GM11168 (cell line): ENCODE results near the gene TIMP3.

ENCODE experiments used
- in situ Hi-C: fragments of 300-500 bp; cut with MboI; formaldehyde crosslinking; loops from one replicate; pipeline ENCODE4 v1.12.0; 2022; ENCODE audit warnings: low sequenced_read_pairs; ENCODE audit not compliant: unreplicated experiment

The TIMP3 gene

DNA sequence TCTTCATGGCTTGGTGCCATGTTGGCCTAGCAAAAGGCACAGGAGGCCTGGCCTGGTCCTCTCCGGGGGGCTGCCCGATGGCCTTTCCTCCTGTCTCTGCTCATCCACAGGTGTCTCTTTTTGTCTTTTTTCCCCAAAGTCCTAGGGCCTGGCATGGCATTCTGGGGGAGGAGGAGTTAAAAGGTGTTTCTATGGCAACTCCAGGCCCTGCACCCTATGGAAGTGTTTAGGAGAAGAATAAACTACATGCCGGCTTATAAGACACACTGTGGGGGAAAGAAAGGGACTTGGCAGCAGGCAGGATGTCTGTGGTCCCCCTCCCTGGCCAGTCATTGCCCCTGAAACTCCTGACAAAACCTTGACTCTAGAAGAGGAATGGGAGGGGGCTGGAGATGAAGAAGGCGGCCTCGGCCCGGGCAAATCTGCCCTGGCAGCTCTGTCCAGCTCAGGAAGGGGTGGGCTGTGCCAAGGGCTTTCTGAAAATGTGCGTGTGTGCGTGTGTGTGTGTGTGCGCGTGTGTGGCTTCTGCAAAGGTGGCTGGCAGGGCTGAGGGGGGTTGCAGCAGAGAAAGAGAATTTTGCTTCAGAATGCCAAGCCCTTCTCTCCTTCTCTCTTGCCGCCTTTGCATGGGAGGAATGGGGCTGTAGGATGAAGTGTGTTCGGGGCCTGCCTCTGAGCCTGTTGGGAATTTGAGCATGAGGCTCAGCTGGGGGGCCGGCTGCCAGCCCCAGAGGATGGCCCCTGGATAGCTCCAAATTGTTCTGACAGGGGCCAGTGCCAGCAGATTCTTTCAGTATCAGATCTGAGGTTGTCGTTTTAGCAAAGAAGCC, 3.2 kb downstream of the TIMP3 start:
- in situ Hi-C loops, result no loop called here

DNA sequence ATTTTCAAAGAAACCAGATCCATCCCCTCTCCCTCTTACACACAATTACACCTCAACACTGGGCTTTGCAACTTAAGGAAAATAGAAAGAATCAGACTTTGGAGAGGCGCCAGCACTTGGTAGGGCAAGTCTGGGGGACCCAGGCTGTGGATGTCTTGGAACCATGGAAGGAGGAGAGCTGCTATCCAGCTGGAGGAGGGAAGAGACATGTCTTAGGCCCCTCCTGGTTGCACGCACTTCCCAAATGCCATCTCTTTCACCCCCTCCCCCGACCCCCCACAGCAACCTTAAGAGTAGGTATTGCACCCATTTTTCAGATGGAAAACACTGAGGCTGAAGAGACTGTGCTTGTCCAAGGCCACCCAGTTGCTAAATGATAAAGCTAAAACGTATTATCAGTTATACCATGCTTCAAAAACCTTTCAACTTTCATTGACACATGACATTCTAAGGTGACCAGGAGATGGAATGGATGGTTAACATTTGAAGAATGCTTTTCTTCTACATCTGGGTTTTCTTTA, 3.9 kb downstream of the TIMP3 start:
- in situ Hi-C loops, result no loop called here

DNA sequence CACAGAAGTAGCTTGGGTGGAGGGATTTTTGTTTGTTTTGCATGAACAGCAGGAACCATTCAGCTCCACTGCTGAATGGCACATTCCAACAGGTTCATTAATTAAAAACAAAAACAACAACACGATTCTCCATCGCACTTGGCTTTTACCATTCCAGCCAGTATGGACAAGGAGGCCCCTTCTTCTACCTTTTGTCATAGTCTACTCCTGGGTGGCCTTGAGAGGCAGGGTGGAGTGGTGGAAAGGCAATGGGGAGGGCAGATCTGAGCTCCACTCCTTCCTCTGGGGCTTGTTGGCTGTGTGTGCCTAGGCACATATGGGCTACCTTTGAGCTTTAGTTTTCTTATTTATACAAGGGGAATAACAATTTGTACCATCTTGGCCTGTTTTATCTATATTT, 4.8 kb downstream of the TIMP3 start:
- in situ Hi-C loops, result no loop called here

DNA sequence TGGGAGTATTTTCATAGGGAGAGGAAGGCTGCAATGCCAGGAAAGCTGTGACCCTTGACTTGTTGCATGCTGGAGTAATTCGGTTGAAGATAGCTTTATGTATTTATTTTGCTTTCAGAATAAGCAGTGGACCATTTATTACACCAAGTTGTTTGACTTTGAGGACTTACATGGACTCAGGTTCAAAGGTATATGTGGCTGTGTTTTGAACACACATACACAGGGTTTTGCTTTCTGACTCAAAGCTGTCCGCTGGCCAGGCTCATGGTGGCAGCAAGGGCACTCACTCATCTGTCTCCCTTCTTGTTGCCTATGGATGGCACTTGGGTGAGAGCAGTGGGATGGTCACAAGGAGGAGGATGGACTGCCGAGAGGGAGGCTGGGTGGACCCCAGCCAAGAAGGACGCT, 6.5 kb downstream of the TIMP3 start:
- in situ Hi-C loops, result no loop called here

DNA sequence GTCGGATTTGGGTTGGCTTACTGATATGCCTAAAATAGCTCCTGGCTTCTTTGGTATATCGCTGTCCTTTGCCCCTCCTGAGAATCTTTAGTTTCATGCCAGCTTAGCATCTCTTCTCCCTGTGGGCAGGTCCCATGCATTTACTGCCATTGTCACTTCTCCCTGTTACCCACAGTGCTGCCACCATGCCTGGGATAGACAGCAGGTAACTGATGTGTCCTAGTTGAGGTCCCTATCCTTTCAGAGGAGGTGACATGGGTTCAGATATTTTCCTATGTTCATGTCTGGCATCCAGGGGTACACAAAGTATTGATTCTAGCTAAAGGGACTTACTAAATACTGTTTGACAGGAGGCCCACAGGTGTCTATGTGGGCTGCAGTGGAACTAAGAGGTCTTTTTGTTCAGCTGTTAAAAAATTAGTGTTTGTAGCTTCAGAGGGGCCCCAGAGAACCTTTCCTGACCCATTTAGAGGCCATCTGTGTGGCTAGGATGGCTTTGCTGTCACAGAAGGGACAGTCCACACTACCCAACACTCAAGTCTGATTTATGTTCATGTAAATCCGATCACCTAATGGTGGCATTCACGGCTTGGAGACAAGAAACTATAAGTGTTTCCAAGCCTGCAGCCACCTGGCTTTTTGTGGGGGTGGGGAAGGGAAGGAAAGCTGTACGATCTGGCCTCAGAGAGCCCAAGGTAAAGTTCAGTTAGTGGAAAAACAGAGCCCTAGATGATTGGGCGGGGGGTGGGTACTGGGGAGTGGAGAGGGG, 8.5 kb downstream of the TIMP3 start:
- in situ Hi-C loops, result no loop called here

DNA sequence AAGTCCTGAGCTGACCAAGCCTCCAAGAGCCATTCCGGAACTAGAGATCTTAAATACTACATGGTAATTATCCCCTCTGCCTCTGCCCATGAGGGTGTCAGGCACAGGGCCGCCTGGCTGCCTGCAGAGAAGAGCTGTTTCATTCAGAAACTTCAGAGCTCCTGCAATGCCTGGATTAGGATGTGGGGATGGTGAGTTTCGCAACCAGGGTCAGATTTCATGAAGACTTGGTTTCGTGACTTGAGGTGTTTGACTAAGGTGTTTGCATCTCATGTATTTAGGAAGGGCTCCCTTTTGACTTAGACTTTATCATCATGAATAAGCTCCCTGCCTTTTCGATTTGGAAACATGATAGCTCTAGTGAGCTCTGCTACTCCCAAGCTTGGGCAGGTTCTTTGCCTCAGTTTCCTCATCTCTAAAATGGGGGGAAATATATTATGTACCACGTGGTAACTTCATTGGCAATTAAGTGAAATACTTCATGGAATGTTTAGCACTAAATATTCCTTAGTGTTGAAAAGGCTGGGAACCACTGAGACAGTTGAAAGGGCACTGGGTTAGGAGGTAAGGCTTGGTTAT, 9.1 kb downstream of the TIMP3 start:
- in situ Hi-C loops, result no loop called here

DNA sequence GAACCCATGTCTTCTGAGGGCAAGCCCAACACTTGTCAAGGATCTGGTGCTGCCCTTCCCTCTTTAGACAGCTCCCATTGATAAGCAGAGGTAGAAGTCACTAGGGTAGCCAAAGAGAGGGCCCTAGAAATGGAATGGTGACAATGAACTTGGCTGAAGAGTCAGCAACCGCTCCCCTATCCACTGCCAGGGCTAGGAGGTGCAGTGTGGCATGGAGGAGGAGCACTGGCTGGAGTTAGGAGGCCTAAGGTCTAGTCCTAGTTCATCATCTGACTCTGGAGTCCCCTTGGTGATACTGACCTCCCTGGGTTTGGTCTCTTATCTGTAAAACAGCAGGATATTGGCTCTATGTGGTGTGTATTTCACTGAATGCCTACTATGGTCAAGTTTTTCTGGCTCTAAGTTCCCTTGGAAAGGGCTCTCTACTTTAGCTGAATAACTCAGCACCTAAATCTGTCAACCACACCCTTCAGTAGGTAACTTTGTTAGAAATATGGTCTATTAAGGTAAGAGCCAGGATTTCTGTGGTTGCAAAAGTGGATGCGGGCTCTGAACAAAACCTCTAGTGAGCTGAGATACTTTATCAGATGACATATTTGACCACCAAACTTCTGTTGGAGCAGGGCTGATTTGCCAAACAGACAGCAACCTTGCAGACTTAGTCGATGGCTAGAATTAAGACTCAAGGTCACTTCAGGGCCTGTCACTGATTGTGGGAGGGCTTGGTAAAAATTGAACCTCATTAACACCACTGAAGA, 10.5 kb downstream of the TIMP3 start:
- in situ Hi-C loops, result no loop called here

DNA sequence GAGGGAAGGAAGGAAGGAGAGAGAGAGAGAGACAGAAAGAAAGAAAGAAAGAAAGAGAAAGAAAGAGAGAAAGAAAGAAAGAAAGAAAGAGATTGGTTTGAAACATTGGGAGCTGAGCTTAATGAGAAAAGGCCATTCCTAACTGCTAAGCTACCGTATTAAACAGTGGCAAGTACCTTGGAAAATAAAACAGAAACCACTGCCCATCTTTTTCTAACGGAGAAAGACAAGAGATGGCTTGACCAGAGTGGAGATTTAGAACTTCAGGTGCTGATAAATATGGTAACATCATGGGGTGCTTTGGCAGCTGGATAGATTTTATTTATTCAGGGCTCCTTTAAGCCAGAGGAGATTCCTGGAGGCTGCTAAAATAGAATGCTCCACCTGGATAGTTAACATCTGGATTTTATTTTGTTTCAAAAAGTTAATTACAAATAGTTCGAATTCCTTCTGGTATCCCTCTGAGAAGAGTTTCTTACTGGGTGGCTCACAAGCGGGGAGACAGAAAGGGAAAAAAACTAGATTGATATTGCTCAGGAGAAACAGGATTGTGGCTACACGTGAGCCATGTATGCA, 12.9 kb downstream of the TIMP3 start:
- in situ Hi-C loops, result no loop called here

DNA sequence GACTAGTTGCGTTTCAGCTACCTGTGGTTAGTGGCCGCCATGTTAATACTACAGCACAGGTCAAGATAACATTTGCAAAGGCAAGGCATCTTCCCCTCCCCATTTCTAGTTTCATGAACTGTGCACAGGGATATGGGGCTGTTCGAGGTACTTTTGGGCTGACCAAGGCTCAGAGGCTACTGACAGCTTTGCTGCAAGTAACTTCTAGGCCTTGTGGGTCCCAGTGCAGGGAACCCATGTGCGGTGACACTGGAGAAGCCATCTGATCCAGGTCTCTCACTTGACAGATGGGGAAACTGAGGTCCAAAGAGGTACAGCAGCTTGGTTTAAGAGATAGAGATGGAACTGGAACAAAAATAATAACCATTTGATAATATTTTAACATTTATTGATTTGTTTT, 13.6 kb downstream of the TIMP3 start:
- in situ Hi-C loops, result no loop called here

DNA sequence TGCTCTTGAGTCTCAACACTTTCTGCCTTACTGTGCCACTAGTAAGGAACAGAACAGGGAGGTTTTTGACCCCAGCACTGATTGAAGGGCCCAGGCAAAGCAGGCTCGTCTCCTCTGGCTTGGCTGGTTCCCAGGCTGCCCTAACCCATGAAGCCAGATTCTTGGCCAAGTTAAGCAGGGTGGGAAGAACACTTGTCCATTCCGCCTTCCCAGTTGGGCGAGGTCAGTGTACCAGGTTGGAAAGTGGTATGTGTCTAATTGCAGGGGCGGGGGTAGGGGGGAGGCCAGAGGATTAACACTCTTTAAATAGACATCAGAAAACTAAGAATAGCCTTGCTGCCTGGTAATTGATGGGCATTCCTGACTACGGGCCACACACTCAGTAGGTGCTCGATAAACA, 14.4 kb downstream of the TIMP3 start:
- in situ Hi-C loops, result no loop called here

DNA sequence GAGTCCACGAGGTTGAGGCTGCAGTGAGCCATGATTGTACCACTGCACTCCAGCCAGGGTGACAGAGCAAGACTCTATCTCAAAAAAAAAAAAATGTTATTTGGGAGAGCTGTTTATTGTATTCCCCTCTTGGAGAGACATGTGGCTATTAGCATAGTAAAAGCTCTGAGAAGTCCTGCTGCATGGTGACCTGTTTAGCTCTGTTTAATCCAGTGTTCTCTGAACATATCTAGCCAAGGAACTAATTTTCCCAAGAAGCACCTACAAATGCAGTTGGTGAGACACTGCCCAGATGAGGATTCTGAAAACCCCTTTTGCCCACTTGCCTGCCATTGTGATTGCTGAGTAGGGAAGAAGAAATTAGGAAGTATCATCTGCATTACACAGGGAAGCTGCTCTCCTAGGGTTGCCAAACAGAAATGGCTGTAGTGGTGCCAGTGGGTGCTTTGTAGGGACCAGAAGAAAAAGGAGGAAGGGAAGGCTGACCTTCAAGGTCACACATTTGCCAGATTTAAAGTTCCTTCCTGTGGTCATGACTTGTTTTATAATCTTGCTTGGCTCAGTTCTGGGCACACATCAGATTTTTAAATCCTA, 15.7 kb downstream of the TIMP3 start:
- in situ Hi-C loops, result no loop called here

DNA sequence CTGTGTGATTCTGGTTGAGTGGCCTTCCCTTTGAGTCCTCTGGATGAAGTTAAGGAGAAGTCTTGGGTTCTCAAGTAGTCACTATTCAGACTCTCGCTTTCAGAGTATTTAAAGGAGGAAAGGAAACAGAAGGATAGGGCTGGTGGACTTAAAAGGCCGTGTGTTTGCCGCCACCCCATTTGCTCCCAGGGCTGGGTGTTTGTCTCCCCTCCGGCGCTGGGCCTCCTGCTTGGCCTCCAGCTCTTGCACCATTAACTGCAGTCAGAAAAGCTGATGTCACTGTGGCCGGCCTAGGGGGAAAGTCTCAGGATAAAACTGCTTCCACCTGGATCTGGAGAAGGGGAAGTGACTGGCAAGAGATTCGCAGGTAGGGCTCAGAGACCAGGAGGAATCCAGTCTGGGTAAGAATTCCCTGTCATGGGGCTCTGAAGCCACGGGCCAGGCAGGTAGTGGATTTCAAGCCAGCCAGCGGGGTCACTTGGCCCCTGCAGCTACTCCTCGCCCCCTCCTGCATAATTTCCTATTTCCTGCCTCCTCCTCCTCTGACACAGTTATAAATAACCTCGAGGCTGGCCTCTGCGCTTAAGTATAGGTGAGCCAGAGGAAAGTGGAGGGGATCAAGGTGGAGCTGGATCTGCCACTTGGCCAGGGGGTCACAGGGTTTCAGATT, 17.1 kb downstream of the TIMP3 start:
- in situ Hi-C loops, result no loop called here

DNA sequence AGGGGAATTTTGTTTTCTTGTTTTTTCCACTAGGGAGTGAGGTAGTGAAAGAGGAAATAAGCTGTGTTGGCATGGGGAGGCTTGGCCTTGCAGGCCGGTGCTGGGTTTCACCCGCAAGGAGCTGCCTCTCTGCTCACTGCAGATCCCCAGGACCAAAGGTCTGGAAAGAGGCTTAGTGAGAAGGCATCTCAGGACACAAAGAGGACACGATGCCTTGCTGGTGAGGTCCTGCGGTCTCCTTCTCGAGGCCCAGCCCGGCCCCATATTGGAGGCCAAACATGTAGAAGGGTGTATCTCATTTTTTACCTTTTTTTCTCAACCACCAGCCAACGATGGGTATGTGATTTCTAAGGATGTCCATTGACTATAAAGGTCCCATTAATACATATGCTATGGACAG, 17.6 kb downstream of the TIMP3 start:
- in situ Hi-C loops, result no loop called here

DNA sequence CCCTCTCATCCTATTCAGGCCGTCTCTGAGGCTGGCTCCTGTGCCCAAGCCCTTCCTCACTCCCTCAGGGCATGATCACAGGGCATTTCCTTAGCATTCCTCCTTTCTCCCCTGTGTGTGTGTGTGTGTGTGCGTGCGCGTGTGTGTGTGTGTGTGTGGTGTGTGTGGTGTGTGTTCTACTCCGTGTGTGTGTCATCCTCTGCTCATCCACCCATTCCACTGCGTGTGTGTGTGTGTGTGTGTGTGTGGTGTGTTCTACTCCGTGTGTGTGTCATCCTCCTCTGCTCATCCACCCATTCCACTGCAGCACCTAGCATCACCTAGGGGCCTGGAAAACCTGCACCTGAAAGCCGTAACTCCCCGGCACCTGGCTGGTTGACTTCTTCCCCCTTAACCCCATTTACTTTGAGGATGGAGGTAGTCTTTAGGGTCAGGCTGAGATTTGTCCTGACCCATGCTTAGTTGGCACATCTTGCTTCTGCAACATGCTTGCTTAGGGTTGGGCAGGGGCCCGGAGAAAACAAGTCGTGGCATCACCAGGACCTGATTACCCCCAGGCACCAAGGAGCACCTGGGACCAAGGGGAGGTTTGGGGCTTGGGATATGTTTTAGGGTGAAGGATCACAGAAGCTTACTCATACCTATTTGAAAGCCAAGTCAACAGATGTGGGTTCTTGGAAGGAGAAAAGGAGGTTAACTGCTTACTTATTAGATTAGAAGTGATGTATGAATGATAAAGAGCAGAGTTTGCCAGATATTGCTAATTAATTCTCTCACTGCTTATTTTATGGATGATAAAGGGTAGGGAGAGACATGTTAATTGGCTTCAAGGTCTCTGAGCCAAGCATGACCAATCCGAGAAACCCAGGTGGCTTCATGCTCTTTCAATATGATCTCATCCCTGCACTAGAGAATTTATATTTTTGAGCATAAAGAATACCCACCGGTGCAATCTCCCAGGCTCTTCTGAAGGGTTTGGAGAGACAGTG, 18.9 kb downstream of the TIMP3 start:
- in situ Hi-C loops, result no loop called here

DNA sequence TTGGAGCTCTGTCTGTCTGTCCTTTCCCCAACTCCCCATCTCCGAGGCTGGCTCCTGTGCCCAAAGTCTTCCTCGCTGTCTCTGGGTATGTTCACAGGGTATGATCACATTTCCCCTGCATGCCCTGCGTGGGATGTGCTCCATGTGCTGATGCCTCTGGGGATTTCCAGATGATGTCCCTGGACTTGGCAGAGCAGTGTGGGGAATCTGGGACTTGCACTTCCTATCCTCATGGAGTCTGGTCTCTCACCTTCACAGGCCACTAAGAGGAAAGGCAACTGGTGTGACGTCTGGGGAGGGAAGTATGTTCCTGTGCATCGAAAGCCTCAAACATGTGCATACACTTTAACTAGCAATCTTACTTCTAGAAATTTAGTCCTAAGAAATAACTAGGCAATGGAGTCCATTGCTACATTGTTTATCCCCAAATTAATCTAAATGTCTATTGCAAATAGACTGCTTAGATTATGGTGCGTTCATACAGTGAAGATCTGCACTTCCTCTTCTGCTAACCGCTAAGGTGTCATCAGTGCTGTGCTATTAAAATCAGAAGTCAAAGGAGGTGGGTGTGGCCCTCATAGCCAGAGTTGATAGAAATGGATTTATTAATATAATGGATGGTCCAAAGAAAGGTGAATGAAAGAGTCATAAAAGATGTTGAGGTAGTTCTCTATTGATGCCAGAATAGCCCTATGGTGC, 20.8 kb downstream of the TIMP3 start:
- in situ Hi-C loops, result no loop called here

DNA sequence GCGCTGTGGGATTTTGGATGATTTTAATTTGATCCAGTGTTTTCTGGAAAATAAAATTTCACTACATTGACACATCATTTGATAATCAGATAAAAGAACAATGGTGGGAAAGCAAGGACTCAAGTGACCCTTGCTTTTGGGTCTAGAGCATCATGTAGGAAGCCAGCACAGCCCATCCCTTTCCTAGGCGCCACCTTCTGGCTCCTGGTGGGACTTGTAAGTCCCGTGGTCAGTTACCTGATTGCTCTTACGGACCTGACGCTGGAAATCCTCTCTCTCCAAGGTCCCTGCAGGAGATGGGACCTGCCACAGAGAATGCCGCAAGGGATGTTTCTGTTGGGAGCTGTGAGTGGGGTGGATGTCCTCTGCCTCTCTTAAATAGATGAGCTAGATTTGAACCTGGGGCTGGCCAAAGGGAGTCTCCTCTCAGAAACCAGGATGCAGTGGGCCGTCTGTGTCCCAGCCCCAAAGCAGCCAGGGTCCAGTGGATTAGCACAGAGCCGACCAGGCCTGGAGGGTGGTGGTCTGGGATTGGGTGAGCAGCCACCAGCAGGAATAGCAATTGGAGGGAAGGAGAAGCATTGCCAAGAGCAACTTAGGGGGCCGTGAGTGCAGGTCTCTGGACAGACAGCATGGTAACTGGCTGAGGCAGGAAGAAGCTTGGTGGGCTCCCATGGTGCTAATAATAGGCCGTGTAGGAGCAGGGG, 21.7 kb downstream of the TIMP3 start:
- in situ Hi-C loops, result no loop called here
